Left ventricle myocardium inferior (tissue), 1 donor: ENCODE measurements around the gene DNAH2. TPM values are rescaled to one million over a fixed set of nuclear protein-coding genes. Genes with fewer than 3 reads are reported as not detected.
A peak's percentile ranks its signal among the peaks of the same experiment; 100 is the strongest.

ENCODE experiments used
- DNase-seq: peaks from one replicate; pipeline ENCODE4 v3.0.0-alpha.2; 2020
- H3K27ac ChIP-seq: fragments of 200-600 bp; replicated peaks from 2 replicates; pipeline ENCODE4 v1.8.0; 2021
- H3K27me3 ChIP-seq: fragments of 200-600 bp; 2 replicates; pipeline ENCODE4 v1.8.0; 2021; ENCODE audit warnings: low read depth
- H3K36me3 ChIP-seq: fragments of 200-600 bp; 2 replicates; pipeline ENCODE4 v1.8.0; 2021
- H3K4me1 ChIP-seq: fragments of 200-600 bp; 2 replicates; pipeline ENCODE4 v1.8.0; 2021
- H3K4me3 ChIP-seq: fragments of 200-600 bp; 2 replicates; pipeline ENCODE4 v1.8.0; 2021; ENCODE audit warnings: mild to moderate bottlenecking, moderate library complexity
- H3K9me3 ChIP-seq: fragments of 200-600 bp; replicated peaks from 2 replicates; pipeline ENCODE4 v1.8.0; 2021
- CTCF ChIP-seq: fragments of 200-600 bp; IDR thresholded peaks from 2 replicates; pipeline ENCODE4 v1.8.0; 2021; ENCODE audit warnings: antibody characterized with exemption, mild to moderate bottlenecking, borderline replicate concordance
- intact Hi-C: fragments of 100-400 bp; cut with micrococcal nuclease; formaldehyde crosslinking; loops from one replicate; pipeline ENCODE4 v1.11.0; 2022
- total RNA-seq: library from RNA; stranded (reverse); fragmentation: NEBNext Ultra II Directional; extraction: Animal tissue kit (Norgen Biotek cat#: 25700); gene quantifications from one replicate; pipeline ENCODE4 v1.2.1, GENCODE V29; 2021
- donor health status: DM: no; HTN: yes; CAD: no; lungs with severe emphysema.

DNAH2 gene
- total RNA-seq, 1 donor from 2014 or later: 0.33 TPM

GRCh38 chr17:7704601-7705268 is 12.8 kb upstream of the DNAH2 start, which contains the start of gene EFNB3:
Gene EFNB3, plus strand, starts transcription at chr17:7705202. Its CDS starts 397 bp downstream, at chr17:7705599.
- Histone ChIP-seq H3K4me1 (peaks cover 26% of the 10 kb centered on the region), H3K36me3 (peaks cover 29% of the 10 kb centered on the region), H3K9me3 (no peaks in the 10 kb centered on the region), H3K27ac (no peak within 1 kb of the TSS), H3K4me3 (peak within 1 kb of the TSS; percentile 55), H3K27me3 (peaks cover 86% of the 10 kb centered on the region)
- TF ChIP-seq CTCF: no peak
- DNase-seq: no peak
- intact Hi-C loops: no loop called here

GRCh38 chr17:7705269-7706255 is 12.0 kb upstream of the DNAH2 start:
- H3K9me3 ChIP-seq: no peaks in the 10 kb centered on the region
- TF ChIP-seq CTCF: no peak
- H3K4me1 ChIP-seq: peaks cover 26% of the 10 kb centered on the region
- peak overlapping the region; percentile 55 for H3K4me3 ChIP-seq
- no peak overlapping the region for H3K27ac ChIP-seq
- H3K36me3 ChIP-seq: peaks cover 23% of the 10 kb centered on the region
- intact Hi-C loops: no loop called here
- no peak for DNase-seq
- H3K27me3 ChIP-seq: peaks cover 92% of the 10 kb centered on the region

- Histone ChIP-seq H3K36me3 (peaks cover 11% of the 10 kb centered on the region), H3K27ac (no peak overlapping the region), H3K4me1 (peaks cover 26% of the 10 kb centered on the region), H3K27me3 (peaks cover 98% of the 10 kb centered on the region), H3K4me3 (no peak overlapping the region), H3K9me3 (no peaks in the 10 kb centered on the region)
- intact Hi-C loops: no loop called here
- DNase-seq: no peak
- TF ChIP-seq CTCF: no peak
Measured at GRCh38 chr17:7706631-7707354, 10.8 kb upstream of the DNAH2 start.

DNA sequence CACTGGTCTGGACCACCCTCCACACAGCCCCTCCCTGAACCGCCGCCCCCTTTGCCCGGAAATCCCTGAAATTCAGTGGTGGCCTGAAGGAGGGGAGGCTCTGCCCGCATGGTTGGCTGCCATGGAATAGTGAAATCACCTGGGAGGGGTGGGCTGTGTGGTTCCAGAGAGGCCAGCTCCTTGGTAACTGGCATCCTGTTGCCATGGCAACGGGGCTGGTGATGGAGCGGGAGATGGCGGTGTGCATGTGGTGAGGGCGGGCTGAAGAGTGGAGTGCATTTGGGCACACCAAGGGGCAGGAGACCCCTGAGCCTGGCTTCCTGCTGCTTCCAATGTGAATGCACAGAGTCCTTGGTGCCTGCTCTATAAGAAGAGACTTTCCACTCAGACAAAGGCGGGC is 10.1 kb upstream of the DNAH2 start:
- peaks cover 98% of the 10 kb centered on the region for H3K27me3 ChIP-seq
- H3K4me1 ChIP-seq: peaks cover 26% of the 10 kb centered on the region
- H3K36me3 ChIP-seq: peaks cover 4% of the 10 kb centered on the region
- DNase-seq: no peak
- TF ChIP-seq CTCF: no peak
- H3K9me3 ChIP-seq: no peaks in the 10 kb centered on the region
- H3K27ac ChIP-seq: no peak overlapping the region
- intact Hi-C loops: no loop called here
- no peak overlapping the region for H3K4me3 ChIP-seq
